ENCODE data around the gene CEACAM16. TPM values are rescaled to one million over a fixed set of nuclear protein-coding genes. Genes with fewer than 3 reads are reported as not detected.
A peak's percentile ranks its signal among the peaks of the same experiment; 100 is the strongest.

The CEACAM16 gene
- total and polyA plus RNA-seq, 9 of the 15 experiments (the other 6 are each of a cell fraction or from before 2014, with no cell fraction given) = not detected

- no peaks in the 10 kb centered on the region for H3K27me3 ChIP-seq (ENCODE audit: control insufficient read depth in 2 of 2, insufficient read depth in 2 of 2, low read length in 2 of 2)
- H4K20me1 ChIP-seq (replicated peaks; ENCODE audit: control insufficient read depth, insufficient read depth, low read length) = no peaks in the 10 kb centered on the region
- intact Hi-C loops (cut with micrococcal nuclease) (no loop called here), in situ Hi-C loops (cut with MboI) (no loop called here)
- H3K4me1 ChIP-seq (replicated peaks in 1 of 2; ENCODE audit: control insufficient read depth in 2 of 2, insufficient read depth in 2 of 2, low read length in 2 of 2) = peaks cover 0 to 20% of the 10 kb centered on the region in 2 experiments; a peak in 4 of 5 replicates
- no peaks in the 10 kb centered on the region for H3K9me3 ChIP-seq (replicated peaks; ENCODE audit: control insufficient read depth, insufficient read depth, low read depth, low read length)
- peak overlapping the region in 1 of 2 experiments; percentile 43; a peak in 2 of 4 replicates for H3K9ac ChIP-seq (ENCODE audit: insufficient read depth in 1 of 2, low read depth in 2 of 2, low read length in 2 of 2)
- no peak overlapping the region for H3K4me2 ChIP-seq (ENCODE audit: insufficient read depth, low read length)
- BruUV-seq (replicated peaks) = no TSS peak
- no peak overlapping the region for H3K4me3 ChIP-seq
- ChIA-PET POLR2A (interaction anchor here (0.9 to 1.1 kb wide), 2 partner anchors 9 to 18 kb away, joined by 3 to 4 read pairs; no protein-coding TSS in a partner anchor), CTCF (ENCODE audit: low intra/inter-chr PET ratio) (interaction anchor here (0.6 kb wide), 1 partner anchor 22 kb away, joined by 4 read pairs; no protein-coding TSS in a partner anchor)
- DNase-seq (ENCODE audit: extremely low read depth in 1 of 4, low spot score in 3 of 4) (no peak), ATAC-seq (no peak), FAIRE-seq (no peak)
- 0 out of 2 replicates have a peak, but pooled peaks have one; percentile 6 for TF ChIP-seq JUND (IDR thresholded peaks at IDR 0.05; ENCODE audit: borderline replicate concordance, low read depth, low read length)
- no peak for TF ChIP-seq JUND (tag; IDR thresholded peaks at IDR 0.05; ENCODE audit: borderline replicate concordance, low read depth, low read length)
- TF ChIP-seq, protein P1, sequence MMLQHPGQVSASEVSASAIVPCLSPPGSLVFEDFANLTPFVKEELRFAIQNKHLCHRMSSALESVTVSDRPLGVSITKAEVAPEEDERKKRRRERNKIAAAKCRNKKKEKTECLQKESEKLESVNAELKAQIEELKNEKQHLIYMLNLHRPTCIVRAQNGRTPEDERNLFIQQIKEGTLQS (IDR thresholded peaks at IDR 0.05) = 0 out of 2 replicates have a peak, but pooled peaks have one; percentile 25
- TF ChIP-seq, protein P1 (CRISPR knock-in tag; conservative IDR thresholded peaks at IDR 0.05) = no peak
- no peak for TF ChIP-seq SNRNP70 (optimal IDR thresholded peaks at IDR 0.05; ENCODE audit: low read depth, low read length)
- no peaks in the 10 kb centered on the region for H3K79me2 ChIP-seq (ENCODE audit: control insufficient read depth, insufficient read depth, low read length)
- 47% methylated on average over 12 of the region's 12 CpGs for WGBS (ENCODE audit: insufficient coverage, low coverage, missing lambda C conversion rate)
- no peak overlapping the region for H2AFZ ChIP-seq (ENCODE audit: low read depth, low read length)
- no peak overlapping the region for H3K27ac ChIP-seq (ENCODE audit: extremely low read depth, low read depth, low read length)
- H3K9me1 ChIP-seq (ENCODE audit: control insufficient read depth, insufficient read depth, low read length) = no peaks in the 10 kb centered on the region
- H3K36me3 ChIP-seq (ENCODE audit: control insufficient read depth, insufficient read depth, low read length) = no peaks in the 10 kb centered on the region
Measured at GRCh38 chr19:44705502-44706010, 6.6 kb downstream of the CEACAM16 start.
